Progenitor cell of endocrine pancreas (in vitro differentiated cells): ENCODE measurements around the gene GRIK2. TPM values are rescaled to one million over a fixed set of nuclear protein-coding genes. Genes with fewer than 3 reads are reported as not detected.

ENCODE experiments used
- DNase-seq: peaks from one replicate; pipeline ENCODE4 v3.0.0; 2021; ENCODE audit warnings: low spot score; ENCODE audit not compliant: unreplicated experiment
- H3K27ac Mint-ChIP-seq: 2 replicates; pipeline ENCODE4 v1.8.0; 2021; ENCODE audit warnings: mild to moderate bottlenecking, moderate library complexity, mixed read lengths
- H3K27me3 Mint-ChIP-seq: 2 replicates; pipeline ENCODE4 v1.8.0; 2021; ENCODE audit warnings: mixed read lengths
- H3K36me3 Mint-ChIP-seq: 2 replicates; pipeline ENCODE4 v1.8.0; 2022; ENCODE audit warnings: mixed read lengths; ENCODE audit not compliant: insufficient read depth
- H3K4me1 Mint-ChIP-seq: 2 replicates; pipeline ENCODE4 v1.8.0; 2021; ENCODE audit warnings: low read depth, mixed read lengths
- H3K4me3 Mint-ChIP-seq: 2 replicates; pipeline ENCODE4 v1.8.0; 2021; ENCODE audit warnings: low read depth, mild to moderate bottlenecking, moderate library complexity, mixed read lengths
- H3K9me3 Mint-ChIP-seq: 2 replicates; pipeline ENCODE4 v1.8.0; 2021; ENCODE audit warnings: low read depth, mixed read lengths
- CTCF ChIP-seq: fragments of 200-600 bp; sonication (generic); IDR thresholded peaks from one replicate; pipeline ENCODE4 v1.5.0; 2021; ENCODE audit warnings: antibody characterized with exemption, mild to moderate bottlenecking; ENCODE audit not compliant: unreplicated experiment
- total RNA-seq: library from RNA; stranded (reverse); gene quantifications from 2 replicates; pipeline ENCODE4 v1.2.1, GENCODE V29; 2021

Gene GRIK2
- total RNA-seq, 1 donor from 2014 or later = 6.3 TPM

- no peaks in the 10 kb centered on the region for H3K36me3 Mint-ChIP-seq
- H3K4me3 Mint-ChIP-seq = no peak overlapping the region
- H3K4me1 Mint-ChIP-seq = peaks cover 2% of the 10 kb centered on the region
- H3K27ac Mint-ChIP-seq = no peak overlapping the region
- no peaks in the 10 kb centered on the region for H3K9me3 Mint-ChIP-seq
- no peak for TF ChIP-seq CTCF
- H3K27me3 Mint-ChIP-seq = no peaks in the 10 kb centered on the region
- DNase-seq = no peak
Observed at GRCh38 chr6:101700655-101701054, 307.1 kb downstream of the GRIK2 start.

- Mint-ChIP-seq H3K36me3 (no peaks in the 10 kb centered on the region), H3K27ac (no peak overlapping the region), H3K9me3 (no peaks in the 10 kb centered on the region), H3K4me3 (no peak overlapping the region), H3K27me3 (no peaks in the 10 kb centered on the region), H3K4me1 (peaks cover 2% of the 10 kb centered on the region)
- no peak for TF ChIP-seq CTCF
- no peak for DNase-seq
Observed at GRCh38 chr6:101703311-101703710, 309.8 kb downstream of the GRIK2 start.

- DNase-seq = no peak
- Mint-ChIP-seq H3K36me3 (no peaks in the 10 kb centered on the region), H3K27ac (no peak overlapping the region), H3K4me1 (no peaks in the 10 kb centered on the region), H3K27me3 (no peaks in the 10 kb centered on the region), H3K9me3 (no peaks in the 10 kb centered on the region), H3K4me3 (no peak overlapping the region)
- TF ChIP-seq CTCF = no peak
Observed at GRCh38 chr6:101705866-101706265, 312.4 kb downstream of the GRIK2 start.

GRCh38 chr6:101706576-101706975, 313.1 kb downstream of the GRIK2 start:
- Mint-ChIP-seq H3K4me1 (no peaks in the 10 kb centered on the region), H3K27ac (no peak overlapping the region), H3K4me3 (no peak overlapping the region), H3K27me3 (no peaks in the 10 kb centered on the region), H3K36me3 (no peaks in the 10 kb centered on the region), H3K9me3 (no peaks in the 10 kb centered on the region)
- no peak for TF ChIP-seq CTCF
- DNase-seq = no peak

GRCh38 chr6:101711518-101711917, 318.0 kb downstream of the GRIK2 start:
- H3K4me1 Mint-ChIP-seq = no peaks in the 10 kb centered on the region
- no peak overlapping the region for H3K4me3 Mint-ChIP-seq
- no peaks in the 10 kb centered on the region for H3K9me3 Mint-ChIP-seq
- no peak for DNase-seq
- H3K27me3 Mint-ChIP-seq = no peaks in the 10 kb centered on the region
- no peaks in the 10 kb centered on the region for H3K36me3 Mint-ChIP-seq
- no peak for TF ChIP-seq CTCF
- H3K27ac Mint-ChIP-seq = no peak overlapping the region
